Psoas muscle (tissue), 8 donors: ENCODE data around the gene NAAA. TPM values are rescaled to one million over a fixed set of nuclear protein-coding genes. Genes with fewer than 3 reads are reported as not detected.

ENCODE experiments used
- ATAC-seq, 4 donors: fragments of 200-7000 bp; cut with Tn5 transposase; one replicate each; pipeline ENCODE4 v1.9.1; 2020; ENCODE audit warnings: moderate library complexity in 3 of 4, mild to moderate bottlenecking in 2 of 4
- DNase-seq, 2 donors: peaks; one replicate each; pipeline ENCODE4 v3.0.0-alpha.2; 2020
- H3K27ac ChIP-seq: fragments of 200-600 bp; one replicate; pipeline ENCODE4 v1.8.0; 2022
- H3K27me3 ChIP-seq, 3 donors: fragments of 200-600 bp in 1 of 3; one replicate each; pipeline versions ENCODE4 v1.6.1 to v1.8.0; 2013 to 2022; ENCODE audit warnings: low read length in 2 of 3, mild to moderate bottlenecking in 2 of 3, moderate library complexity in 1 of 3; ENCODE audit not compliant: insufficient read depth in 3 of 3
- H3K36me3 ChIP-seq, 2 donors: fragments of 200-600 bp in 1 of 2; one replicate each; pipeline versions ENCODE4 v1.6.1 to v1.8.0; 2013 to 2022; ENCODE audit warnings: low read depth in 1 of 2, mild to moderate bottlenecking in 1 of 2, moderate library complexity in 1 of 2; ENCODE audit not compliant: insufficient read depth in 1 of 2
- H3K4me1 ChIP-seq: fragments of 200-600 bp; one replicate; pipeline ENCODE4 v1.8.0; 2022
- H3K4me3 ChIP-seq: fragments of 200-600 bp; one replicate; pipeline ENCODE4 v1.8.0; 2022; ENCODE audit warnings: mild to moderate bottlenecking
- H3K9me3 ChIP-seq: fragments of 200-600 bp; one replicate; pipeline ENCODE4 v1.8.0; 2022
- CTCF ChIP-seq: fragments of 200-600 bp; IDR thresholded peaks from one replicate; pipeline ENCODE4 v1.8.0; 2022; ENCODE audit warnings: antibody characterized with exemption
- WGBS, 3 donors: extraction: QIAGEN DNeasy Blood & Tissue Kit; methylation state at CpG; one replicate each; pipeline versions ENCODE4 v1.1.6 to v1.1.7; 2013; 5-methylcytosine and 5-hydroxymethylcytosine counted together
- intact Hi-C, 2 donors: fragments of 100-400 bp; cut with DNase I; formaldehyde crosslinking; loops; one replicate each; pipeline versions ENCODE4 v1.11.0 to v1.14.2; 2022
- polyA plus RNA-seq, 3 donors: library from polyadenylated mRNA; stranded (reverse); fragments of 200-250 nt; gene quantifications; one replicate each; pipeline ENCODE4 v1.2.3, GENCODE V29; 2013
- total RNA-seq, 4 donors: library from RNA; stranded (reverse); fragmentation: NEBNext Ultra II Directional in 2 of 4; extraction: Animal tissue kit (Norgen Biotek cat#: 25700) in 2 of 4; gene quantifications; one replicate each; pipeline versions ENCODE4 v1.2.1 to v1.2.4, GENCODE V29; 2021 to 2023
- donor health status: healthy with polysubstance abuse.
- donor health status: DM: no; HTN: no; CAD: no; lungs with moderate emphysema.
- donor health status: Bipolar disorder and iron deficiency.
- donor health status: healthy.
- donor health status: DM: yes; HTN: yes; CAD: no.
- donor health status: DM: no; HTN: no; CAD: no.
- donor health status: DM: no; HTN: no; CAD: no.
- donor health status: DM: yes; HTN: yes; CAD: no.

The NAAA gene
- total and polyA plus RNA-seq, 7 donors = 3.3 to 9.9 (median 5.2) TPM

GRCh38 chr4:75953509-75953908 lies 12.7 kb upstream of the NAAA start:
- DNase-seq (no peak), ATAC-seq (peak in 2 of 4 donors; percentile 36 to 65)
- WGBS, 3 donors = 33 to 67% (median 60%) methylated on average over 2 of the region's 2 CpGs
- H3K9me3 ChIP-seq = no peaks in the 10 kb centered on the region
- TF ChIP-seq CTCF = no peak
- H3K4me3 ChIP-seq = no peak overlapping the region
- H3K36me3 ChIP-seq = peaks cover 14 to 100% of the 10 kb centered on the region in 2 donors
- no peaks in the 10 kb centered on the region for H3K4me1 ChIP-seq
- H3K27ac ChIP-seq = no peak overlapping the region
- intact Hi-C loops = loop anchor here (5.0 to 10.0 kb wide), 3 partner anchors 156 to 301 kb away; no protein-coding TSS in a partner anchor
- no peaks in the 10 kb centered on the region for H3K27me3 ChIP-seq

GRCh38 chr4:75950213-75950815 lies 9.5 kb upstream of the NAAA start:
- ATAC-seq = no peak
- intact Hi-C loops = loop anchor here (5.0 to 10.0 kb wide), 3 partner anchors 153 to 298 kb away; no protein-coding TSS in a partner anchor
- H3K27me3 ChIP-seq = no peaks in the 10 kb centered on the region
- WGBS, 3 donors = 77 to 85% (median 85%) methylated on average over 3 of the region's 3 CpGs
- H3K36me3 ChIP-seq = peaks cover 4 to 98% of the 10 kb centered on the region in 2 donors
- TF ChIP-seq CTCF = no peak
- no peaks in the 10 kb centered on the region for H3K9me3 ChIP-seq
- no peak overlapping the region for H3K27ac ChIP-seq
- H3K4me3 ChIP-seq = no peak overlapping the region
- no peaks in the 10 kb centered on the region for H3K4me1 ChIP-seq
- no peak for DNase-seq

- TF ChIP-seq CTCF = no peak
- H3K27ac ChIP-seq = no peak overlapping the region
- H3K27me3 ChIP-seq = no peaks in the 10 kb centered on the region
- intact Hi-C loops = no loop called here
- ATAC-seq = no peak
- no peaks in the 10 kb centered on the region for H3K9me3 ChIP-seq
- WGBS, 3 donors = 76 to 85% (median 82%) methylated on average over 5 of the region's 5 CpGs
- no peak for DNase-seq
- H3K4me1 ChIP-seq = no peaks in the 10 kb centered on the region
- H3K36me3 ChIP-seq = peaks cover 3 to 97% of the 10 kb centered on the region in 2 donors
- no peak overlapping the region for H3K4me3 ChIP-seq
Observed at GRCh38 chr4:75948822-75949444, 8.1 kb upstream of the NAAA start.

- H3K4me1 ChIP-seq = no peaks in the 10 kb centered on the region
- no peak for TF ChIP-seq CTCF
- WGBS, 3 donors = 1 to 2% (median 1%) methylated on average over 63 to 67 of the region's 67 CpGs
- peak overlapping the region; percentile 86 for H3K27ac ChIP-seq
- H3K27me3 ChIP-seq = no peaks in the 10 kb centered on the region
- peaks cover 0 to 47% of the 10 kb centered on the region in 2 donors for H3K36me3 ChIP-seq
- intact Hi-C loops = no loop called here
- H3K4me3 ChIP-seq = peak overlapping the region; percentile 96
- no peaks in the 10 kb centered on the region for H3K9me3 ChIP-seq
- ATAC-seq = peak; percentile 69 to 84 (median 80)
- DNase-seq = peak; percentile 79 to 88
Observed at GRCh38 chr4:75939890-75940691, 722 bp downstream of the NAAA start.
